Activated B cell treated with CpG ODN at 0.5 μM for 24 hours (primary cell): Measurements from ENCODE around the gene CNNM3. TPM values are rescaled to one million over a fixed set of nuclear protein-coding genes. Genes with fewer than 3 reads are reported as not detected.
A peak's percentile ranks its signal among the peaks of the same experiment; 100 is the strongest.

ENCODE experiments used
- ATAC-seq: fragments of 200-7000 bp; cut with Tn5 transposase; one replicate; pipeline ENCODE4 v1.10.0; 2021; ENCODE audit warnings: low read depth, mild to moderate bottlenecking, moderate library complexity
- CTCF ChIA-PET: fragments of 350-600 bp; sonication (Branson Sonifier 250); formaldehyde crosslinking; loops from one replicate; lab custom pipeline; 2021; ENCODE audit warnings: antibody characterized with exemption; lab: Charles Lee
- POLR2A ChIA-PET: fragments of 350-600 bp; sonication (Branson Sonifier 250); formaldehyde crosslinking; loops from one replicate; lab custom pipeline; 2021; ENCODE audit warnings: antibody characterized with exemption; lab: Charles Lee
- DNase-seq: peaks from one replicate; pipeline ENCODE4 v3.0.0; 2022
- H3K27ac Mint-ChIP-seq: one replicate; pipeline ENCODE4 v1.8.0; 2020; ENCODE audit warnings: mixed read lengths
- H3K27me3 Mint-ChIP-seq: one replicate; pipeline ENCODE4 v1.8.0; 2021; ENCODE audit warnings: mixed read lengths
- H3K36me3 Mint-ChIP-seq: one replicate; pipeline ENCODE4 v1.8.0; 2021; ENCODE audit warnings: low read depth, mixed read lengths
- H3K4me1 Mint-ChIP-seq: one replicate; pipeline ENCODE4 v1.8.0; 2021; ENCODE audit warnings: mixed read lengths
- H3K4me3 Mint-ChIP-seq: one replicate; pipeline ENCODE4 v1.8.0; 2020; ENCODE audit warnings: mild to moderate bottlenecking, mixed read lengths
- H3K9me3 Mint-ChIP-seq: one replicate; pipeline ENCODE4 v1.8.0; 2020; ENCODE audit warnings: mixed read lengths
- CTCF ChIP-seq: fragments of 200-600 bp; IDR thresholded peaks from one replicate; pipeline ENCODE4 v1.8.0; 2022; ENCODE audit warnings: antibody characterized with exemption, mild to moderate bottlenecking
- intact Hi-C: fragments of 100-400 bp; cut with micrococcal nuclease; formaldehyde crosslinking; loops from one replicate; pipeline ENCODE4 v1.15.1; 2024
- total RNA-seq: library from RNA; stranded (reverse); gene quantifications from 2 replicates; pipeline ENCODE4 v1.2.3, GENCODE V29; 2022

Gene CNNM3
- total RNA-seq, result 19.0 and 20.3 TPM in 2 replicates

- POLR2A ChIA-PET, result interaction anchor here (0.6 to 2.0 kb wide), 12 partner anchors 9 to 178 kb away, joined by 3 to 21 read pairs (median 6); partner anchors contain the start of genes ANKRD39, CNNM4 and KANSL3
- Mint-ChIP-seq H3K4me3 (peak within 1 kb of the TSS; percentile 88), H3K27me3 (no peaks in the 10 kb centered on the region), H3K9me3 (no peaks in the 10 kb centered on the region), H3K27ac (peak within 1 kb of the TSS; percentile 83), H3K36me3 (peaks cover 41% of the 10 kb centered on the region), H3K4me1 (peaks cover 56% of the 10 kb centered on the region)
- DNase-seq (peak; percentile 97), ATAC-seq (peak; percentile 93)
- intact Hi-C loops, result loop anchor here (1.0 to 5.0 kb wide), 9 partner anchors 15 to 846 kb away; partner anchors contain the start of genes ACTR1B, ANKRD39, CIAO1 and CNNM4
- CTCF ChIA-PET, result interaction anchor here (0.8 to 2.6 kb wide), 9 partner anchors 9 to 297 kb away, joined by 3 to 11 read pairs (median 3); partner anchors contain the start of genes ANKRD36 and ANKRD39
- no peak for TF ChIP-seq CTCF
Observed at GRCh38 chr2:96816127-96816835, at the start of gene CNNM3. Gene CNNM3, plus strand, starts transcription at chr2:96816268. Its CDS starts 10 bp downstream, at chr2:96816278.

- peak overlapping the region; percentile 74 for H3K27ac Mint-ChIP-seq
- H3K9me3 Mint-ChIP-seq, result no peaks in the 10 kb centered on the region
- H3K27me3 Mint-ChIP-seq, result no peaks in the 10 kb centered on the region
- intact Hi-C loops, result loop anchor here (10.0 kb wide), 1 partner anchor 503 kb away; the partner anchor contains the start of genes CIAO1 and TMEM127
- TF ChIP-seq CTCF, result no peak
- ATAC-seq (no peak), DNase-seq (no peak)
- peak overlapping the region; percentile 56 for H3K4me3 Mint-ChIP-seq
- H3K4me1 Mint-ChIP-seq, result peaks cover 75% of the 10 kb centered on the region
- ChIA-PET POLR2A (interaction anchor here (0.6 to 2.0 kb wide), 4 partner anchors 9 to 90 kb away, joined by 3 to 8 read pairs (median 4); partner anchors contain the start of gene ANKRD39), CTCF (interaction anchor here (1.4 to 1.7 kb wide), 2 partner anchors 34 to 35 kb away, joined by 4 to 5 read pairs; no protein-coding TSS in a partner anchor)
- peaks cover 9% of the 10 kb centered on the region for H3K36me3 Mint-ChIP-seq
Observed at GRCh38 chr2:96767135-96767871, 48.8 kb upstream of the CNNM3 start.

GRCh38 chr2:96768083-96768561, 47.9 kb upstream of the CNNM3 start:
- ATAC-seq, result peak; percentile 69
- DNase-seq, result no peak

GRCh38 chr2:96769814-96770213, 46.3 kb upstream of the CNNM3 start:
- peaks cover 10% of the 10 kb centered on the region for H3K36me3 Mint-ChIP-seq
- ChIA-PET CTCF (no interaction called here), POLR2A (interaction anchor here (0.6 kb wide), 1 partner anchor 35 kb away, joined by 3 read pairs; no protein-coding TSS in a partner anchor)
- H3K4me3 Mint-ChIP-seq, result no peak overlapping the region
- peak overlapping the region; percentile 59 for H3K27ac Mint-ChIP-seq
- intact Hi-C loops, result loop anchor here (10.0 kb wide), 1 partner anchor 505 kb away; the partner anchor contains the start of genes CIAO1 and TMEM127
- H3K27me3 Mint-ChIP-seq, result no peaks in the 10 kb centered on the region
- DNase-seq (no peak), ATAC-seq (no peak)
- TF ChIP-seq CTCF, result no peak
- H3K4me1 Mint-ChIP-seq, result peaks cover 70% of the 10 kb centered on the region
- no peaks in the 10 kb centered on the region for H3K9me3 Mint-ChIP-seq

More at GRCh38 chr2:96768083-96768561, 47.9 kb upstream of the CNNM3 start:
- TF ChIP-seq CTCF, result no peak
- no peaks in the 10 kb centered on the region for H3K9me3 Mint-ChIP-seq
- H3K4me3 Mint-ChIP-seq, result peak overlapping the region; percentile 56
- peak overlapping the region; percentile 74 for H3K27ac Mint-ChIP-seq
- intact Hi-C loops, result loop anchor here (10.0 kb wide), 1 partner anchor 503 kb away; the partner anchor contains the start of genes CIAO1 and TMEM127
- H3K4me1 Mint-ChIP-seq, result peaks cover 73% of the 10 kb centered on the region
- ChIA-PET CTCF (interaction anchor here (1.4 to 1.7 kb wide), 2 partner anchors 33 to 34 kb away, joined by 4 to 5 read pairs; no protein-coding TSS in a partner anchor), POLR2A (interaction anchor here (0.8 to 2.0 kb wide), 2 partner anchors 49 to 90 kb away, joined by 3 to 8 read pairs; partner anchors contain the start of gene ANKRD39)
- H3K27me3 Mint-ChIP-seq, result no peaks in the 10 kb centered on the region
- peaks cover 10% of the 10 kb centered on the region for H3K36me3 Mint-ChIP-seq
